Measurements from ENCODE around the gene LMF1. TPM values are rescaled to one million over a fixed set of nuclear protein-coding genes. Genes with fewer than 3 reads are reported as not detected.

LMF1 gene
- total RNA-seq, 1 experiment from 2014 or later: 12.2 TPM

GRCh38 chr16:967077-967541 lies 3.7 kb downstream of the LMF1 start:
- no peak for DNase-seq
- no peak overlapping the region for H3K27ac ChIP-seq (ENCODE audit: low read length)
- H3K36me3 ChIP-seq (ENCODE audit: insufficient read depth, low read length): no peaks in the 10 kb centered on the region
- H3K9ac ChIP-seq (ENCODE audit: low read length): no peak overlapping the region
- H3K4me2 ChIP-seq (ENCODE audit: low read depth, low read length, poor library complexity, severe bottlenecking): no peak overlapping the region
- H3K4me3 ChIP-seq (ENCODE audit: low read length): no peak overlapping the region
- H3K4me1 ChIP-seq (ENCODE audit: low read length): peaks cover 9% of the 10 kb centered on the region
- H2AFZ ChIP-seq (ENCODE audit: low read length): no peak overlapping the region
- H3K79me2 ChIP-seq (ENCODE audit: low read length): peaks cover 16% of the 10 kb centered on the region
- H3K9me2 ChIP-seq (replicated peaks; ENCODE audit: insufficient read depth, low read length): no peaks in the 10 kb centered on the region
- no peaks in the 10 kb centered on the region; the same call in 1 of the 2 replicates for H3K9me3 ChIP-seq (ENCODE audit: low read length)
- H3K27me3 ChIP-seq (ENCODE audit: low read length): no peaks in the 10 kb centered on the region
- H4K20me1 ChIP-seq (ENCODE audit: insufficient read depth, low read depth, low read length): no peaks in the 10 kb centered on the region

- Histone ChIP-seq H3K36me3 (ENCODE audit: insufficient read depth, low read length) (no peaks in the 10 kb centered on the region), H3K27ac (ENCODE audit: low read length) (no peak overlapping the region), H3K9me2 (replicated peaks; ENCODE audit: insufficient read depth, low read length) (no peaks in the 10 kb centered on the region), H3K4me2 (ENCODE audit: low read depth, low read length, poor library complexity, severe bottlenecking) (no peak overlapping the region), H3K4me1 (ENCODE audit: low read length) (peaks cover 9% of the 10 kb centered on the region), H3K9ac (ENCODE audit: low read length) (no peak overlapping the region), H3K27me3 (ENCODE audit: low read length) (no peaks in the 10 kb centered on the region), H3K4me3 (ENCODE audit: low read length) (no peak overlapping the region), H2AFZ (ENCODE audit: low read length) (no peak overlapping the region), H3K79me2 (ENCODE audit: low read length) (peaks cover 16% of the 10 kb centered on the region), H3K9me3 (ENCODE audit: low read length) (no peaks in the 10 kb centered on the region; the same call in 1 of the 2 replicates), H4K20me1 (ENCODE audit: insufficient read depth, low read depth, low read length) (no peaks in the 10 kb centered on the region)
- no peak for DNase-seq
Measured at GRCh38 chr16:966505-966904, 4.3 kb downstream of the LMF1 start.

GRCh38 chr16:966035-966434 lies 4.7 kb downstream of the LMF1 start:
- H3K9ac ChIP-seq (ENCODE audit: low read length): no peak overlapping the region
- no peaks in the 10 kb centered on the region for H3K36me3 ChIP-seq (ENCODE audit: insufficient read depth, low read length)
- peaks cover 9% of the 10 kb centered on the region for H3K4me1 ChIP-seq (ENCODE audit: low read length)
- no peaks in the 10 kb centered on the region for H4K20me1 ChIP-seq (ENCODE audit: insufficient read depth, low read depth, low read length)
- DNase-seq: no peak
- no peak overlapping the region for H3K27ac ChIP-seq (ENCODE audit: low read length)
- no peak overlapping the region for H2AFZ ChIP-seq (ENCODE audit: low read length)
- H3K9me3 ChIP-seq (ENCODE audit: low read length): no peaks in the 10 kb centered on the region; the same call in 1 of the 2 replicates
- H3K4me2 ChIP-seq (ENCODE audit: low read depth, low read length, poor library complexity, severe bottlenecking): no peak overlapping the region
- no peaks in the 10 kb centered on the region for H3K27me3 ChIP-seq (ENCODE audit: low read length)
- H3K9me2 ChIP-seq (replicated peaks; ENCODE audit: insufficient read depth, low read length): no peaks in the 10 kb centered on the region
- no peak overlapping the region for H3K4me3 ChIP-seq (ENCODE audit: low read length)
- H3K79me2 ChIP-seq (ENCODE audit: low read length): peaks cover 16% of the 10 kb centered on the region

- H3K4me3 ChIP-seq (ENCODE audit: low read length): no peak overlapping the region
- H3K9me2 ChIP-seq (replicated peaks; ENCODE audit: insufficient read depth, low read length): no peaks in the 10 kb centered on the region
- peaks cover 9% of the 10 kb centered on the region for H3K4me1 ChIP-seq (ENCODE audit: low read length)
- no peak for DNase-seq
- peaks cover 16% of the 10 kb centered on the region for H3K79me2 ChIP-seq (ENCODE audit: low read length)
- no peak overlapping the region for H3K4me2 ChIP-seq (ENCODE audit: low read depth, low read length, poor library complexity, severe bottlenecking)
- no peaks in the 10 kb centered on the region for H3K27me3 ChIP-seq (ENCODE audit: low read length)
- no peak overlapping the region for H3K9ac ChIP-seq (ENCODE audit: low read length)
- H3K9me3 ChIP-seq (ENCODE audit: low read length): no peaks in the 10 kb centered on the region; the same call in 1 of the 2 replicates
- no peaks in the 10 kb centered on the region for H4K20me1 ChIP-seq (ENCODE audit: insufficient read depth, low read depth, low read length)
- no peaks in the 10 kb centered on the region for H3K36me3 ChIP-seq (ENCODE audit: insufficient read depth, low read length)
- H2AFZ ChIP-seq (ENCODE audit: low read length): no peak overlapping the region
- no peak overlapping the region for H3K27ac ChIP-seq (ENCODE audit: low read length)
Measured at GRCh38 chr16:965487-965886, 5.3 kb downstream of the LMF1 start.

GRCh38 chr16:965036-965395 lies 5.8 kb downstream of the LMF1 start:
- H3K79me2 ChIP-seq (ENCODE audit: low read length): peaks cover 13% of the 10 kb centered on the region
- H2AFZ ChIP-seq (ENCODE audit: low read length): no peak overlapping the region

GRCh38 chr16:964356-965035 lies 6.3 kb downstream of the LMF1 start:
- H3K79me2 ChIP-seq (ENCODE audit: low read length): peaks cover 8% of the 10 kb centered on the region
- H3K4me2 ChIP-seq (ENCODE audit: low read depth, low read length, poor library complexity, severe bottlenecking): no peak overlapping the region
- DNase-seq: no peak
- H2AFZ ChIP-seq (ENCODE audit: low read length): no peak overlapping the region
- no peak overlapping the region for H3K27ac ChIP-seq (ENCODE audit: low read length)
- peaks cover 3% of the 10 kb centered on the region for H3K4me1 ChIP-seq (ENCODE audit: low read length)
- no peaks in the 10 kb centered on the region for H3K27me3 ChIP-seq (ENCODE audit: low read length)
- H3K4me3 ChIP-seq (ENCODE audit: low read length): no peak overlapping the region
- H3K36me3 ChIP-seq (ENCODE audit: insufficient read depth, low read length): no peaks in the 10 kb centered on the region
- no peaks in the 10 kb centered on the region for H3K9me2 ChIP-seq (replicated peaks; ENCODE audit: insufficient read depth, low read length)
- no peak overlapping the region for H3K9ac ChIP-seq (ENCODE audit: low read length)
- H3K9me3 ChIP-seq (ENCODE audit: low read length): no peaks in the 10 kb centered on the region; the same call in 1 of the 2 replicates
- no peaks in the 10 kb centered on the region for H4K20me1 ChIP-seq (ENCODE audit: insufficient read depth, low read depth, low read length)

More at GRCh38 chr16:965036-965395, 5.8 kb downstream of the LMF1 start:
- Histone ChIP-seq H3K4me2 (ENCODE audit: low read depth, low read length, poor library complexity, severe bottlenecking) (no peak overlapping the region), H3K9me3 (ENCODE audit: low read length) (no peaks in the 10 kb centered on the region; the same call in 1 of the 2 replicates), H3K9ac (ENCODE audit: low read length) (no peak overlapping the region), H3K9me2 (replicated peaks; ENCODE audit: insufficient read depth, low read length) (no peaks in the 10 kb centered on the region), H3K36me3 (ENCODE audit: insufficient read depth, low read length) (no peaks in the 10 kb centered on the region), H3K4me3 (ENCODE audit: low read length) (no peak overlapping the region), H3K27ac (ENCODE audit: low read length) (no peak overlapping the region), H3K4me1 (ENCODE audit: low read length) (peaks cover 8% of the 10 kb centered on the region), H3K27me3 (ENCODE audit: low read length) (no peaks in the 10 kb centered on the region), H4K20me1 (ENCODE audit: insufficient read depth, low read depth, low read length) (no peaks in the 10 kb centered on the region)
- no peak for DNase-seq

GRCh38 chr16:963913-964312 lies 6.9 kb downstream of the LMF1 start:
- Histone ChIP-seq H3K4me2 (ENCODE audit: low read depth, low read length, poor library complexity, severe bottlenecking) (no peak overlapping the region), H2AFZ (ENCODE audit: low read length) (no peak overlapping the region), H3K9me2 (replicated peaks; ENCODE audit: insufficient read depth, low read length) (no peaks in the 10 kb centered on the region), H3K36me3 (ENCODE audit: insufficient read depth, low read length) (no peaks in the 10 kb centered on the region), H3K79me2 (ENCODE audit: low read length) (peaks cover 5% of the 10 kb centered on the region; the same call in 1 of the 2 replicates), H4K20me1 (ENCODE audit: insufficient read depth, low read depth, low read length) (no peaks in the 10 kb centered on the region), H3K4me1 (ENCODE audit: low read length) (no peaks in the 10 kb centered on the region), H3K27ac (ENCODE audit: low read length) (no peak overlapping the region), H3K4me3 (ENCODE audit: low read length) (no peak overlapping the region), H3K27me3 (ENCODE audit: low read length) (no peaks in the 10 kb centered on the region), H3K9ac (ENCODE audit: low read length) (no peak overlapping the region), H3K9me3 (ENCODE audit: low read length) (no peaks in the 10 kb centered on the region; the same call in 1 of the 2 replicates)
- no peak for DNase-seq

GRCh38 chr16:962901-963814 lies 7.6 kb downstream of the LMF1 start:
- H3K36me3 ChIP-seq (ENCODE audit: insufficient read depth, low read length): no peaks in the 10 kb centered on the region
- H3K4me1 ChIP-seq (ENCODE audit: low read length): no peaks in the 10 kb centered on the region
- H4K20me1 ChIP-seq (ENCODE audit: insufficient read depth, low read depth, low read length): no peaks in the 10 kb centered on the region
- H3K9ac ChIP-seq (ENCODE audit: low read length): no peak overlapping the region
- no peak overlapping the region for H3K27ac ChIP-seq (ENCODE audit: low read length)
- H3K9me3 ChIP-seq (ENCODE audit: low read length): no peaks in the 10 kb centered on the region; the same call in 1 of the 2 replicates
- H3K4me3 ChIP-seq (ENCODE audit: low read length): no peak overlapping the region
- no peak overlapping the region for H3K4me2 ChIP-seq (ENCODE audit: low read depth, low read length, poor library complexity, severe bottlenecking)
- H3K27me3 ChIP-seq (ENCODE audit: low read length): no peaks in the 10 kb centered on the region
- no peak overlapping the region for H2AFZ ChIP-seq (ENCODE audit: low read length)
- H3K9me2 ChIP-seq (replicated peaks; ENCODE audit: insufficient read depth, low read length): no peaks in the 10 kb centered on the region
- no peak for DNase-seq
- peaks cover under 1% of the 10 kb centered on the region; the same call in 1 of the 2 replicates for H3K79me2 ChIP-seq (ENCODE audit: low read length)
